Adipose tissue (tissue), 3 donors: ENCODE measurements around the gene LYZL2. TPM values are rescaled to one million over a fixed set of nuclear protein-coding genes. Genes with fewer than 3 reads are reported as not detected.
"Not testable (repeated sequence)": the region's sequence is repeated elsewhere in the genome, so short reads cannot be mapped to it uniquely, and the experiment has no call there.

Experiments used
- H3K27ac ChIP-seq: one replicate; pipeline ENCODE4 v1.5.1; 2013; ENCODE audit warnings: low read depth, low read length
- WGBS, 3 donors: extraction: QIAGEN DNeasy Blood & Tissue Kit; methylation state at CpG; one replicate each; pipeline ENCODE4 v1.1.7; 2013; 5-methylcytosine and 5-hydroxymethylcytosine counted together
- polyA plus RNA-seq, 3 donors: library from polyadenylated mRNA; stranded (reverse); fragments of 200-250 nt; gene quantifications; one replicate each; pipeline ENCODE4 v1.2.3, GENCODE V29; 2013
- donor health status: healthy with polysubstance abuse.
- donor health status: Bipolar disorder and iron deficiency.
- donor health status: healthy.

Gene LYZL2
- polyA plus RNA-seq, 3 donors = not detected

DNA sequence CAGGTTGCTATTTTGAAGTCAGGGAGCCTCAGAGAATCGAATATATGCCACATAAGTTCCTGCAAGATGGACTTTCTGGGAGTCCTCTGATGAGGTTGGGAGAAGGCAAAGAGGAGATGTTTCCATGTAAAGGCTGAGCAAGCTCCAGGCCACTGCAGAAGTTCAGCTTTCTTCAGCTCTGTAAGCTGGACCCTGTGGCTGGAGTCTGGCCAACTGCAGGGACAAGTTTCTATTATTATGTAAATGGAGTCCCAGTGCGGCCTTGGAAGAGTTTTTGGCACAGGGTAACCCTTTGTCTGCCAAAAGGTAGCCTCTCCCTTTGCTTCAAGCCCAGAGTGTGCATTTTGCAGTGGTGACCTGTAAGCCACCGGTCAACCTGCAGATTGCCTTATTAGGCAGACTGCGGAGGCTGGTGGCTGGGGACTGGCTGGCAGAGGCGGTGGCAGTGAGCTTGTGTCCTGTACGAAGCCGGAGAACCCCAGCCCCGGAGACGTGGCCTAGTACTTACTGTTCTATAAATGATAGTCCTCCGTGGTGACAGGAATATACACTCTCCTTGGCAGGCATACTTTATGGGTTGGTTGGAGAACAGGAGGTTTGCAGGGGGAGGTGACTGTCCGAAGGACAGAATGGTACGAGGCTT, 14.1 kb upstream of the LYZL2 start:
- 57 to 63% (median 58%) methylated on average over 11 to 12 of the region's 12 CpGs for WGBS, 3 donors
- H3K27ac ChIP-seq = not testable (repeated sequence)

DNA sequence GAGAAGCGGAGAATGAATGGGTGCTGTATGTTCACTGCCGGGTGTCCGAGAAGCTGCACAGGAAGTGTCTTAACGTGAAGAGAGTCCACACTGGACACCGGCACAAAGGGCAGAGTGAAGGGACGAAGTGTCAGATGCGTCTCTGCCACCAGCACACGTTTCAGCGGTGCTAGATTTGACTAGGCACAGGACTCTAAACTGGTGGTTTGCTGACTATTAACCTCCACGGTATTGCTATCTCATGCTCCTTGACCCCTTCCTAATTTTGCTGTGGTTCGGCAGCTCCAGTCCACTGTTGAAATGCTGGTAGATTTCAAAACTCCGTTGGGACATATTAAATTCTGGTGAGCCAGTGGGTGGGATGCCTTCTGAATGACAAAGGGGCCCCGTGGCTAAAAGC, 13.3 kb upstream of the LYZL2 start:
- H3K27ac ChIP-seq = not testable (repeated sequence)

DNA sequence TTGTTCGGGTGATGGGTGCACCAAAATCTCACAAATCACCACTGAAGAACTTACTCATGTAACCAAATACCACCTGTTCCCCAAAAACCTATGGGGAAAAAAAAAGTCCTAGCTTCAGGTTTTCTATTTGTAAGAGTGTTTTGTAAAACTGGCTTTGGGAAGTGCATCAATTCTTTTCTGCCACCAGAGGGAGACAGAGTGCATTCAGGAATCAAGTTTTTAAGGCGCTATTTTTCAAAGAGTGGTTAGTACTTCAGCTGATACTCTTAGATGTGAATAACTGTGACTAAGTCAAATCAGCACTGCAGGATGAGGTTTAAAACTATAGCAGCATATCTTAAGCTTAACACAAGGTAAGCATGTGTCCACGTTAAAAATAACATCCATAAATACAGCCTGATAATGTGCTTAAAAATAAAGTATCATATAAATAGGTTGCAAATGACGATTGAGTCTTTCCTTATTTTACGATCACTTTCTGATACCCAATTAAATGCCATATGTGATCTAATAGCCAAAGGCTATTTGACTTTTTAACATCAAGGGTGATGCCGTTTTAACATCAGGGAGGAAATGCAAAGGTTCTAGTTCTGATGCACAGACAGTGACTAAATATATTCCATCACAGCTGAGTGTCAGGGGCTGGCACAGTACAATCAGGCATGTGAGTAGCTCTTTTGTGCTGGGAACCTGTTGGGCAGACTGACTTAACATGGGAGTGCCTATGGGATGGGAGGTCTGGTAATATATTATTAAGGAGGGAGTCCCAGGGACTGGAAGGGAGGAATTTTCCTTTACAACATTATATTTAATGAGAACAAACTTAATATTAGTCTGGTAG, 10.6 kb upstream of the LYZL2 start:
- WGBS, 3 donors = 47 to 54% (median 51%) methylated on average over 6 of the region's 6 CpGs
- no peak overlapping the region for H3K27ac ChIP-seq

More for the DNA sequence above, 13.3 kb upstream of the LYZL2 start:
- WGBS, 3 donors = 47 to 74% (median 53%) methylated on average over 7 to 10 of the region's 13 CpGs

DNA sequence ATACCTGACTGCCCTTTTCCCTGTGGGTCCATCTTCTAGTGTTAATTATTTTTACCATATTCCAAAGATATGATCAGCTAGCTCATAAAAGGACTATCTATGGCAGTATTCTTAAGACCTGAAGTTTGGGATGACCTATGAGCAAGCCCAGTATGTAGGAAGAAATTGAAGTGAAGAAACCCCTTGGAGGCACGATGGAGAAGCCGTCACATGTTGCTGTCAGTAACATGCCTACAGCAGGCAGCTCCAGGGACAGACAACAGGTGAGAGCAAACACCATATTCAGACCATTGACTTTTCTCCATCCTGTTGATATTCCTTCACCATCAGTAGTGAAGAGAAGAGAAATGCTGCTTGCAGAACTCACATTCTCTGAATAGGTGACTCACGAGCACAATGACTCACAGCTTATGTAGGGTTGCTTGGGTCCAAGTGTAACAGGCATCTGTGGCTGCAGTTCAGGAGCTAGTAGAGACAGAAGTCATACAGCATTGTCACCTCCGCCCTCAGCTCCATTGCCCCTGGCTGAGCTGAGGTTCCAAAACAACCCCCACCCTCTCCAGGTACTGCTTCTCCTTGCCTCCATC, 8.4 kb upstream of the LYZL2 start:
- no peak overlapping the region for H3K27ac ChIP-seq
- 82 to 85% (median 84%) methylated on average over 4 of the region's 4 CpGs for WGBS, 3 donors

DNA sequence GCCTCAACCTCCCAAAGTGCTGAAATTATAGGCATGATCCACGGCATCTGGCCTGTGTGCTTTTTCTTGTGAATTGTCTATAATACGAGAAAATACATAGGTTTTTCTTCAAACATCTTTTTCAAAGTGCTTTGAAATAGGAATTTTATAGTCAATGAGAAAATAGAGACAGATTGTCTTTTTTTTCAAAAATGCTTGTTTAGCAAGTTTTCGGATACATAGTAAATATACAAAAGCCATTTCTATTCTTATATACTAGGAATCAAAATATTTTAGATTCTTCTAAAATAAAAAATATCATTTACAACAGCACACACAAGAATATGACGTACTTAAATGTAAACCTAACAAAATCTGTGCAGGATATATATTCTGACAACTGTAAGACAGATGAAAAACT, 1.6 kb upstream of the LYZL2 start:
- H3K27ac ChIP-seq = no peak overlapping the region
- 75 to 94% (median 93%) methylated on average over 4 of the region's 4 CpGs for WGBS, 3 donors

DNA sequence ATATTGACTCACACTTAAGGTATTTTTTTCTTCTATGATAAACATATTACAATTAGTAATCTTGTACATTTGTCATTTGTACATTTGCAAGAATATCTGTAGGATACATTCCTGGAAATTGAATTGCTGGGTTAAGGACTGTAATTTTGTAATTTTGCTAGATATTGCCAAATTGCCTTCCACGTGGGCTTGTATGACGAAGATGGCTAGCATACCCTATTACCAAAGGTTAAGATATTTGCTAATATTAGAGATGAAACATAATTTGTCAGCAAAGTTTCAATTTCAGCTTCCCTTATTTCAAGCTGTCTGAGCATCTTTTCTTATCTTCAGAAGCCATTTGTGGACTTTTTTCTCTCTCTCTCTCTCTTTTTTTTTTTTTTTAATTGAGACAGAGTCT, 1.0 kb upstream of the LYZL2 start:
- H3K27ac ChIP-seq = no peak overlapping the region
- 42 to 62% (median 61%) methylated on average over 2 of the region's 2 CpGs for WGBS, 3 donors

DNA sequence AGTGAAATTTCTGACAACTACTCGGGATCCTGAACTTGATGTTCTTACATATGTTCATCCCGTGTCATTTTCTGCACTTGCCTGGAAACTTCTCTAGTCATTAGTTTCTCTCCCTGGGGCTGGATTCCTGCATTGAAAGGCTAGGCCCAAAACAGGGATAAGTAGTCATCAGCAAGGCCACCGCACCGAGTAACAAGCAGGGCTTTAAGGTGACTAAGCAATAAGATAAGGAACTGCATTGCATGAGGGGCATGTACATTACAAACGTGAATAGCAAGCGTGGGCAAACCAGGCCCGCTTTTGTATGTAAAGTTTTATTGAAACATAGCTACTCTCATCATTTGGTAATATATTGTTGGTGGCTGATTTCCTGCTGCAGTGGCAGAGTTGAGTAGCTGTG, 977 bp downstream of the LYZL2 start:
- WGBS, 3 donors = 86 to 95% (median 90%) methylated on average over 7 of the region's 7 CpGs
- not testable (repeated sequence) for H3K27ac ChIP-seq

DNA sequence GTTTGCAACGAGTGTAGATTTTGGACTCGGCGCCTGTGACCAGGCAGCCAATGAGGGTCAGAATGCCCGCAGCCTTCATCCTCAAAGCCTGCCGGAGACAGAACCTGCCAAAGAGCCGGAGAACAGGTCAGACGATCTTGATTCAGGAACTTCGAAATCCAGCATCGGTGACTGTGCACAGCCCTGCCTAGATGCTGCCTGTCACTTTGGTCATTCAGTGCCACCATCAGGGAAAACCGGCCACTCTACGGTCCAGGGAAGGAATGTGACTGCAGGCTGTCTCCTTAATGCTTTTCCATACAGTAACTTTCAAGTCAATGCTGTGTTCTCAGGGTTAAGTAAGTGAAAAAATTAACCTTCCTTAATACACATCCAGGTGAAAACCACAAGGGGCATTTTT, 2.7 kb downstream of the LYZL2 start:
- 63 to 90% (median 86%) methylated on average over 8 to 9 of the region's 11 CpGs for WGBS, 3 donors

DNA sequence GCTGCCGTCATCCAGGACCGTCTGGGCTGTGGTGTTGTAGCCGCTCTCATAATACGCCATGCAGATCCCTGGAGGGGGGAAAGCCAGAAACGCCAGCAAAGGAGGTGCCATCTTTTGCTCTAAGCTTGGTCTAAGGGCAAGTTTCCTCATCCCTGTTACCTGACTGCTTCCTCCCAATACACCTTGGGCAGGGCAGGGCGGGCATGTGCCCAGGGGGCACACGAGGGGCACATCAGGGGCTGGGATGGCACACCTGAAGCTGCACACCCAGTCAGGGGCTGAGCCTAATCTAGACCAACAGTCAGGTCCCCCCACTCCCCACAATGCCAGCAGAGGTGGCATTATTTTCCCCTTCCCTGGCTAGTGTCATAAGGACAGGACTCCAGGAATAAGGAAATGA, 3.4 kb downstream of the LYZL2 start:
- 83 to 92% (median 91%) methylated on average over 7 of the region's 7 CpGs for WGBS, 3 donors
- not testable (repeated sequence) for H3K27ac ChIP-seq

More for the DNA sequence above, 2.7 kb downstream of the LYZL2 start:
- H3K27ac ChIP-seq = not testable (repeated sequence)

DNA sequence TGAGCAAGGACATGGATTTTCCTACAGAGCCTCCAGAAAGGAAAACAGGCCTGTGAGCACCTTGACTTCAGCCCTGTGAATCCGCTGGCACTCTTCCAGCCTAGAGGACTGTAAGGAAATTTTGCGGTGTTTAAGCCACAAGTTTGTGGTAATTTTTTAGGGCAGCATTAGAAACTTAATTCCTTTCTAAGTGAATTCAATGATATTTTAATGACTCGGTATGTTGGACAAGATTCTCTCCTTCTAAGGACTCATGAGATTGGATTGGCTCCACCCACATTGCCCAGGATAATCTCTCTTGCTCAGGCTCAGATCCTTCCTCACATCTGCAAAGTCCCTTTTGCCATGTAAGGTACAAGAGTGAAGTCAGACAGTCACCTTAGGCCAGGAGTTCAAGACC, 4.5 kb downstream of the LYZL2 start:
- no peak overlapping the region for H3K27ac ChIP-seq
- WGBS, 3 donors = 84 to 90% (median 85%) methylated on average over 3 of the region's 3 CpGs

DNA sequence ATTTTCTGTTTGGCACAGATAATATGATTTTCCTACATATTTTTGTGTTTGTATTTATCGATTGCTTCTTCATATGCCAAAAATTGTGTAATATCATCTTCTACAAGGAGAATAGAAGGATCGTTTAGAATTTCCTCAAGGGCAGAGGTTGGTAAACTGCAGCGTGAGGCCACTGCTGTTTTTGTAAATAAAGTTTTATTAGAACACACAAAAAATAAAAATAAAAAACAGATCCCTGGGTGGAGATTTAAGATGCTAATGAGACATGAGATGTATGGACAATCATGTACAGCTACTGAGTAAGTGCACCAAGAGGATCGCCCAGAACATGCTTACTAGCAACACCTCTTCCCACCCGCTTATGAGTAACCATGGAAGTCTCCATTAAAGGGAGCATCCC, 9.6 kb downstream of the LYZL2 start:
- no peak overlapping the region for H3K27ac ChIP-seq
- 83 to 92% (median 87%) methylated on average over 5 of the region's 5 CpGs for WGBS, 3 donors

DNA sequence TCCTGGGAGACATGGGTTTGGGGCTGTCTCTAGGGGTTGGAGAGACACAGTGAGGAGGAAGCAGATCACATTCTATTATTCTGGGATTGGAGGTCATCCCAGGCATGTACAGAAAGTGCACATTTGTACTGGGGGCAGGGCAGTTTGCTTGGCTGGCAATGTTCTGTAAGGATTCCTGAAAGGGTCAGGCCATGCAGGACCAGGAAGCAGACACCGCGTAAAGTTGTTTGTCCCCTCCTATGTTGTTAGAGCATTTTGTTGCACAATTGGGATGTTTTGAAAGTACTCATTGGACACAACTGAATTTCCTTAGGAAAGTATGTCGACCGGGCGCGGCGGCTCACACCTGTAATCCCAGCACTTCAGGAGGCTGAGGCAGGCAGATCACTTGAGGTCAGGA, 12.5 kb downstream of the LYZL2 start:
- 83 to 96% (median 94%) methylated on average over 7 of the region's 7 CpGs for WGBS, 3 donors
- no peak overlapping the region for H3K27ac ChIP-seq

DNA sequence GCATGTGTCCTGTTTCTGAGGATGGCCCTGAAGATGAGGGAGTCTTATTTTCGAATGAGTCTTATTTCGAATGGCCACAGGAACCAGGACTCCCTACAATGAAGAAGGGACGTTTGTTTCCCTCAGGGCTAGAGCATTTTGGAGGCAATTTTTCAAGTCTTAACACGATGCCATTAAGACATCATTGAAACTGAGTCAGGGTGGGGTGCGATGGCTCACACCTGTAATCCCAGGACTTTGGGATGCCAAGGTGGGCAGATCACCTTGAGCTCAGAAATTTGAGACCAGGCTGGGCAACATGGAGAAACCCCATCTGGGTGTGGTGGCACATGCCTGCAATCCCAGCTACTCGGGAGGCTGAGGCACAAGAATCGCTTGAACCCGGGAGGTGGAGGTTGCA, 18.5 kb downstream of the LYZL2 start:
- H3K27ac ChIP-seq = not testable (repeated sequence)
- WGBS, 3 donors = 84 to 93% (median 85%) methylated on average over 8 of the region's 8 CpGs

DNA sequence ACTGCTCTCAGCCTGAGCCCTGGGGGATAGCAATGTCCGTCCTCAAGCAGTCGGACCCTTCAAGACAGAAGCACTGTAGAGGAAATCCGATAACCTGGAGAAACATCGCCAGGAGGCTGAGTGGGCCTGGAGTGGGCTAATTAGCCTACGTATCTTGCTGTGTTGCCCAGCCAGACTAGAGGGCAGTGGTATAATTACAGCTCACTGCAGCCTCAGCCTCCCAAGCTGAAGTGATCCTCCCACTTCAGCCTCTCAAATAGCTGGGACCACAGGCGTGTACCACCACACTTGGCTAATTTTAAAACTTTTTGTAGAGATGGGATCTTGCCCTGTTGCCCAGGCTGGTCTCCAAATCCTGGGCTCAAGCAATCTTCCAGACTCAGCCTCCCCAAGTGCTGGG, 21.7 kb downstream of the LYZL2 start:
- WGBS, 3 donors = 84 to 88% (median 87%) methylated on average over 6 of the region's 6 CpGs
- no peak overlapping the region for H3K27ac ChIP-seq

DNA sequence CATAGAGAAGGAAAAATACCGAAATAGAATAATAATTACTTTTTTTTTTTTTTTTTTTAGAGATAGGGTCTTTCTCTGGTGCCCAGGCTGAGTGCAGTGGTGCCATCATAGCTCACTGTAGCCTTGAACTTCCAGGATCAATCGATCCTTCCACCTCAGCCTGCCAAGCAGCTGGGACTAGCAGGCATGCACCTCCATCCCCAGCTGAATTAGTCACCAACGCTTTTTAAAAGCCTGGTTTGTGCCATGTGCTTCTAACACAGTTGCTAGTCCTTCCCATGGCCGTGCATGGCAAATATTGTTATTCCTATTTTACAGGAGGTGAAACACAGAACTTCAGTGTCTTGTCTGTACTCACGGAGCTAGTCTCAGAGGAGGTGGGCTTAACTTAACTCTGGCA, 23.2 kb downstream of the LYZL2 start:
- 44 to 79% (median 78%) methylated on average over 5 of the region's 5 CpGs for WGBS, 3 donors
- no peak overlapping the region for H3K27ac ChIP-seq

DNA sequence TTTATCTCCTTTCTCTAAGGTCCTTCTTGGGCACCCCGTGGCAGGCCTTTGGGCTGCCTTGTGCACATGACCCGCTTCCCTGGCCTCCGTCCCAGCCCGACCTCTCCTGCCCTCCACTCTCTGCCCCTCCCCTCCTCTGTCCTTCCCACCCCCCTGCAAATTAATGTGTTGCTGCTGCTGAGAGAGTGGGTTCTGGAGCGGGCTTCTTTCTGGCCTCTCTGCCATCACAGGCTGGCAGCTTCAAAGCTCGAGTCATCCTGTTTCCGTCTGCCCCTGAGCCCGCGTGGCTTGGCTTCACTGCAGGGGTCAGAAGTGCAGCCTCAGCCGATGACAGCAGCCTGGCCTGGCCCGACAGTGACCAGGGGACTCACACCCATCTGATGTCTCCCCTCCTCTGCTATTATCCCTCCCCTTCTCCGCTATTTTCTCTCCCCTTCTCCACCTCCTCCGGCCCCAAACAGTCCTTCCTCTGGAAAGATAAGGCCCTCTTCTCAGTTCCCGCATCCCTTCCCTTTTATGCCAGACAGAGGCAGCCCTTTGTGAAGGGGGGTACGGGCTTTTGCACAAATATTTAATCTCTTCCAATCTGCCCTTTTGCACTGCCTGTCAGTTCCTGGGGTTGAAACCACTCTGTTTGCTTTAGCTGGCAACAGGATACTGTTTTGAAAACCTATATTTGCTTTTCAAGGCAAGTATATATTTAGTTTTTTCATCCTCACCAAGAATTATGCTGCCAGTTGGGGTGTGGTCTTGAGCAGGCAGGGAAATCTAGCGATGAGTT, 24.0 kb downstream of the LYZL2 start:
- WGBS, 3 donors = 16 to 29% (median 25%) methylated on average over 9 to 16 of the region's 16 CpGs
- not testable (repeated sequence) for H3K27ac ChIP-seq

DNA sequence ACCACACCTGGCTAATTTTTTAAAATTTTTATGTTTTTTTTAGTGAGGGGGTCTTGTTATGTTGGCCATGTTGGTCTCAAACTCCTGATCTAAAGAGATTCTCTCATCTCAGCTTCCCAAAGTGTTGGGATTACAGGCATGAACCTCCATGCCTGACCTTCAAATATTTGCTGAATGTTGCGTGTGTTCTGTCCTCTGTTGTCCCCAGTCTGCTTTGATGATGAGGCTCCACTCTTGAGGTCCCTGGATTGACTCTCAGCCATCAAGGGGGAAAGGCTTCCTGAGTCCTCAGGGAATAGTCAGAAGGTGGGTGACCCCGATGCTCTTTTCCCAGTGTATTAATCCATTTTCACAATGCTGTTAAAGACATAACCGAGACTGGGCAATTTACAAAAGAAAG, 26.0 kb downstream of the LYZL2 start:
- 80 to 96% (median 93%) methylated on average over 3 of the region's 3 CpGs for WGBS, 3 donors
- H3K27ac ChIP-seq = no peak overlapping the region

DNA sequence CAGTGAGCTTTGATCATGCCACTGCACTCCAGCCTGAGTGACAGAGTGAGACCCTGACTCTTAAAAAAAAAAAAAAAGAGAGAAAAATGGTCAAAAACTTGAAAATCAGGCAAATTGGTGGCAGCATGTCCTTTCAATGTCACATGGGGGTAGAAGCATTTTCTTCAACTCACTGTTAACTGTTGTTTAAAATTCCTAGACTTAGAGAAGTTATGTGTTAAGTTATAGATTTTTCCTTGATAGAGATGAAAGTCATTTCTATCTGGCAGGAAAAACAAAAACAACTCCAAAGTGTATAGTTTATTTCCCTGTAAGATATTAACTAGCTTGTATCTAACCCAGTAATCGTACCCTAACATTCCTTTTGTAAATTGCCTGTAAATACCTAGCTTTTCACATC, 26.8 kb downstream of the LYZL2 start:
- H3K27ac ChIP-seq = no peak overlapping the region
- 45 to 94% (median 93%) methylated on average over 1 of the region's 1 CpG for WGBS, 3 donors

DNA sequence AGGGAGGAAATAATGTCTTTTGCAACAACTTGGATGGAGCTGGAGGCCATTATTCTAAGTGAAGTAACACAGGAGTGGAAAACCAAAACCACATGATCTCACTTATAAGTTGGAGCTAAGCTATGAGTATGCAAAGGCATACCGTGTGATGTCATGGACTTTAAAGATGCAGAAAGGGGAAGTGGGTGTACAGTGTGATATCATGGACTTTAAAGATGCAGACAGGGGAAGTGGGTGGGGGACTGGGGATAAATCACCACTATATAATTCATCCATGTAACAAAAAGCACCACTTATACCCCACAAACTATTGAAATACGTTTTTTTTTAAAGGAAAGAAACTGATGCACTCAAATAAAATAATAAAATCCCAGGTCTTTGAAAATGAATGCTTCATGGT, 29.5 kb downstream of the LYZL2 start:
- WGBS, 3 donors = 43 to 63% (median 52%) methylated on average over 2 of the region's 2 CpGs
- no peak overlapping the region for H3K27ac ChIP-seq
